ENCODE results near the gene NACC2.

Gene NACC2

GRCh38 chr9:136010615-136011361 lies 84.3 kb downstream of the NACC2 start:
- no peak for DNase-seq (ENCODE audit: low spot score)

GRCh38 chr9:136010176-136010575 lies 84.9 kb downstream of the NACC2 start:
- DNase-seq (ENCODE audit: low spot score): no peak

- DNase-seq (ENCODE audit: low spot score): no peak
Observed at GRCh38 chr9:136009516-136009915, 85.6 kb downstream of the NACC2 start.

GRCh38 chr9:136008693-136008997 lies 86.4 kb downstream of the NACC2 start:
- no peak for DNase-seq (ENCODE audit: low spot score)

GRCh38 chr9:136007934-136008692 lies 87.0 kb downstream of the NACC2 start:
- peak; percentile 52 for DNase-seq (ENCODE audit: low spot score)

- DNase-seq (ENCODE audit: low spot score): no peak
Observed at GRCh38 chr9:136007276-136007933, 87.7 kb downstream of the NACC2 start.

- no peak for DNase-seq (ENCODE audit: low spot score)
Observed at GRCh38 chr9:136006169-136006568, 88.9 kb downstream of the NACC2 start.

GRCh38 chr9:136004712-136005111 lies 90.4 kb downstream of the NACC2 start:
- DNase-seq (ENCODE audit: low spot score): no peak

GRCh38 chr9:136004219-136004618 lies 90.9 kb downstream of the NACC2 start:
- DNase-seq (ENCODE audit: low spot score): no peak

GRCh38 chr9:136003411-136004218 lies 91.5 kb downstream of the NACC2 start:
- no peak for DNase-seq (ENCODE audit: low spot score)

- DNase-seq (ENCODE audit: low spot score): no peak
Observed at GRCh38 chr9:136002881-136003280, 92.2 kb downstream of the NACC2 start.

GRCh38 chr9:136002215-136002614 lies 92.9 kb downstream of the NACC2 start:
- no peak for DNase-seq (ENCODE audit: low spot score)

- DNase-seq (ENCODE audit: low spot score): no peak
Observed at GRCh38 chr9:136001231-136001630, 93.9 kb downstream of the NACC2 start.

- DNase-seq (ENCODE audit: low spot score): no peak
Observed at GRCh38 chr9:135998410-135999071, 96.5 kb downstream of the NACC2 start.

- no peak for DNase-seq (ENCODE audit: low spot score)
Observed at GRCh38 chr9:135998016-135998380, 97.1 kb downstream of the NACC2 start.

GRCh38 chr9:135997090-135998015 lies 97.7 kb downstream of the NACC2 start:
- DNase-seq (ENCODE audit: low spot score): no peak

GRCh38 chr9:135995816-135996215 lies 99.3 kb downstream of the NACC2 start:
- DNase-seq (ENCODE audit: low spot score): no peak

GRCh38 chr9:135994501-135995192 lies 100.4 kb downstream of the NACC2 start:
- DNase-seq (ENCODE audit: low spot score): no peak

GRCh38 chr9:135993765-135994500 lies 101.2 kb downstream of the NACC2 start:
- DNase-seq (ENCODE audit: low spot score): no peak

GRCh38 chr9:135993409-135993742 lies 101.7 kb downstream of the NACC2 start:
- DNase-seq (ENCODE audit: low spot score): no peak

Measured in kidney tubule cell (primary cell).